Measurements from ENCODE around the gene SIN3B.

The SIN3B gene

DNA sequence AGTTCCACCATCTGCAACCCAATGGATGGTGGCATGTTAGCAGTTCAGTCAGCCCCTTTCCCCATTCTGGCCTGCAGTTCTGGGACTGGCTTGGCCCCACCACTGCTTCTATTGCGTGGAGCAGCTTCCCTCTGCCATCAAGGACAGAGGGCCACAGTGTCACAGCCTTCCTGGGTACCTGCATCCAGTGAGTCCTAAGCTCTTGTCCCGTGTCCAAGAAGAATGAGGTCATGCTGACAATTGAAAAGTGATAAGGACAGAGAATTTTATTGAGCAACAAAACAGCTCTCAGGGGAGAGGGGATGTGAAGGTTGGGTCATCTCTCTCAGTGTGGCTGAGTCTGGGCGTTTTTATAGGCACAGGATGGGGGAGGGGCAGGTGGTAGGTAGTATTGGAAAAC lies 33.5 kb upstream of the SIN3B start:
- TF ChIP-seq TCF12 (IDR thresholded peaks at IDR 0.05; ENCODE audit: low read depth), result no peak
- TF ChIP-seq YY1 (IDR thresholded peaks at IDR 0.05; ENCODE audit: low read depth), result no peak
- TF ChIP-seq TEAD4 (IDR thresholded peaks at IDR 0.05), result no peak

DNA sequence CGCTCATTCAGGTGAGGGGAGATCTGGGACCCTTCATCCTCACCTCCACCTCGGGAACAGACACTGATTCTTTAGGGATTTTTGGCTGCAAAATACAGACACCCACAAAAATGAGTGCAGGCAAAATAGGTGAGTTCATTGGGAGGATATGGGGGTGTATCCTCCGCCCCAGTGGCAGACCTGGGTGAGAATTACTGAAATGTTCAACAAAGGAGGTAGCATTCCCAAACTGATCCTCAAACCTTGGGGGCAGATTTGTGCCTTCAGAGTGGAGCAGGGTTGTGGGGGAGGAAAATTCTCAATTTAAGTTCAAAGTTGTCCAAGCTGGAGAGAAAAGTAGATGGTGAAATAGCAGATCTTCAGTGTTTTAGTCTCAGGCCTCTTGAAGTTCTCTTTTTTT lies 31.3 kb upstream of the SIN3B start:
- TF ChIP-seq RAD21 (IDR thresholded peaks at IDR 0.05; ENCODE audit: low read depth) (no peak), NFIC (IDR thresholded peaks at IDR 0.05) (no peak), CEBPB (IDR thresholded peaks at IDR 0.05) (no peak), YY1 (IDR thresholded peaks at IDR 0.05; ENCODE audit: low read depth) (no peak), FOXM1 (IDR thresholded peaks at IDR 0.05; ENCODE audit: borderline replicate concordance, low read depth) (no peak), TAF1 (IDR thresholded peaks at IDR 0.05; ENCODE audit: low read depth) (no peak), TEAD4 (IDR thresholded peaks at IDR 0.05) (no peak)
- TF ChIP-seq, protein P1, sequence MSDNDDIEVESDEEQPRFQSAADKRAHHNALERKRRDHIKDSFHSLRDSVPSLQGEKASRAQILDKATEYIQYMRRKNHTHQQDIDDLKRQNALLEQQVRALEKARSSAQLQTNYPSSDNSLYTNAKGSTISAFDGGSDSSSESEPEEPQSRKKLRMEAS (IDR thresholded peaks at IDR 0.05), result no peak
- TF ChIP-seq, protein P2, sequence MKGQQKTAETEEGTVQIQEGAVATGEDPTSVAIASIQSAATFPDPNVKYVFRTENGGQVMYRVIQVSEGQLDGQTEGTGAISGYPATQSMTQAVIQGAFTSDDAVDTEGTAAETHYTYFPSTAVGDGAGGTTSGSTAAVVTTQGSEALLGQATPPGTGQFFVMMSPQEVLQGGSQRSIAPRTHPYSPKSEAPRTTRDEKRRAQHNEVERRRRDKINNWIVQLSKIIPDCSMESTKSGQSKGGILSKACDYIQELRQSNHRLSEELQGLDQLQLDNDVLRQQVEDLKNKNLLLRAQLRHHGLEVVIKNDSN (IDR thresholded peaks at IDR 0.05), result no peak
- TF ChIP-seq, protein P3, sequence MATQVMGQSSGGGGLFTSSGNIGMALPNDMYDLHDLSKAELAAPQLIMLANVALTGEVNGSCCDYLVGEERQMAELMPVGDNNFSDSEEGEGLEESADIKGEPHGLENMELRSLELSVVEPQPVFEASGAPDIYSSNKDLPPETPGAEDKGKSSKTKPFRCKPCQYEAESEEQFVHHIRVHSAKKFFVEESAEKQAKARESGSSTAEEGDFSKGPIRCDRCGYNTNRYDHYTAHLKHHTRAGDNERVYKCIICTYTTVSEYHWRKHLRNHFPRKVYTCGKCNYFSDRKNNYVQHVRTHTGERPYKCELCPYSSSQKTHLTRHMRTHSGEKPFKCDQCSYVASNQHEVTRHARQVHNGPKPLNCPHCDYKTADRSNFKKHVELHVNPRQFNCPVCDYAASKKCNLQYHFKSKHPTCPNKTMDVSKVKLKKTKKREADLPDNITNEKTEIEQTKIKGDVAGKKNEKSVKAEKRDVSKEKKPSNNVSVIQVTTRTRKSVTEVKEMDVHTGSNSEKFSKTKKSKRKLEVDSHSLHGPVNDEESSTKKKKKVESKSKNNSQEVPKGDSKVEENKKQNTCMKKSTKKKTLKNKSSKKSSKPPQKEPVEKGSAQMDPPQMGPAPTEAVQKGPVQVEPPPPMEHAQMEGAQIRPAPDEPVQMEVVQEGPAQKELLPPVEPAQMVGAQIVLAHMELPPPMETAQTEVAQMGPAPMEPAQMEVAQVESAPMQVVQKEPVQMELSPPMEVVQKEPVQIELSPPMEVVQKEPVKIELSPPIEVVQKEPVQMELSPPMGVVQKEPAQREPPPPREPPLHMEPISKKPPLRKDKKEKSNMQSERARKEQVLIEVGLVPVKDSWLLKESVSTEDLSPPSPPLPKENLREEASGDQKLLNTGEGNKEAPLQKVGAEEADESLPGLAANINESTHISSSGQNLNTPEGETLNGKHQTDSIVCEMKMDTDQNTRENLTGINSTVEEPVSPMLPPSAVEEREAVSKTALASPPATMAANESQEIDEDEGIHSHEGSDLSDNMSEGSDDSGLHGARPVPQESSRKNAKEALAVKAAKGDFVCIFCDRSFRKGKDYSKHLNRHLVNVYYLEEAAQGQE (IDR thresholded peaks at IDR 0.05; ENCODE audit: low read depth), result no peak

DNA sequence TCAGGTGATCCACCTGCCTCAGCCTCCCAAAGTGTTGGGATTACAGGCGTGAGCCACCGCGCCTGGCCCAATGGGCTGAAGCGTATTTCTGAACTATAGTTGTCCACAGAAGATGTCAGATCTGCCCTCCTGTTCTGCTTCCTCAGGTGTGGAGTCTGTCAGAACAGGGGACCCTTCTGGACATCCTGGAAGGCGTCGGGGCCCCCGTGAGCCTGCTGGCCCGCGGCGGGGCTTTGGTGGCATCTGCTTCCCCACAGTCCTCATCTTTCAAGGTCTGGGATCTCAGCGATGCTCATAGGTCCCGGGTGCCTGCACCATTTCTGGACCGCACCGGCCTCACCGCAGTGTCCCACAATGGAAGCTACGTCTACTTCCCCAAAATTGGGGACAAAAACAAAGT lies 29.5 kb upstream of the SIN3B start:
- TF ChIP-seq TEAD4 (IDR thresholded peaks at IDR 0.05) (no peak), RAD21 (IDR thresholded peaks at IDR 0.05; ENCODE audit: low read depth) (no peak), CEBPB (IDR thresholded peaks at IDR 0.05) (no peak), NFIC (IDR thresholded peaks at IDR 0.05) (no peak), FOXM1 (IDR thresholded peaks at IDR 0.05; ENCODE audit: borderline replicate concordance, low read depth) (no peak), ZBTB7A (IDR thresholded peaks at IDR 0.05; ENCODE audit: low read depth) (no peak), YY1 (IDR thresholded peaks at IDR 0.05; ENCODE audit: low read depth) (no peak), TCF12 (IDR thresholded peaks at IDR 0.05; ENCODE audit: low read depth) (no peak), CREB1 (IDR thresholded peaks at IDR 0.05; ENCODE audit: low read depth) (no peak), EP300 (IDR thresholded peaks at IDR 0.05; ENCODE audit: borderline replicate concordance) (no peak), EGR1 (IDR thresholded peaks at IDR 0.05) (no peak), TAF1 (IDR thresholded peaks at IDR 0.05; ENCODE audit: low read depth) (no peak)
- TF ChIP-seq, protein P1 (IDR thresholded peaks at IDR 0.05), result no peak
- TF ChIP-seq, protein P2 (IDR thresholded peaks at IDR 0.05), result no peak
- TF ChIP-seq, protein P3 (IDR thresholded peaks at IDR 0.05; ENCODE audit: low read depth), result no peak

DNA sequence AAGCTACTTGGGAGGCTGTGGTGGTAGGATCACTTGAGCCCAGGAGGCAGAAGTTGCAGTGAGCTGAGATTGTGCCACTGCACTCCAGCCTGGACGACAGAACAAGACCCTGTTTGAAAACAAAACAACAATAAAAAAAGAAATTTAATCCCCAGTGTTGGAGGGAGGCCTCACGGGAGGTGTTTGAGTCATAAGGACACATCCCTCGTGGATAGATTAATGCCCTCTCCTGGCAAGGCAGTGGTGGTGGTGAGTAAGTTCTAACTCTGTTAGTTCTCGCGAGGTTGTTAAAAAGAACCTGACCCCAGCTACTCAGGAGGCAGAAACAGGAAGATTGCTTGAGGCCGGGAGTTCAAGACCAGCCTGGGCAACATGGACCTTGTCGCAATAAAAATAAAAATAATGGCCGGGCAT lies 27.6 kb upstream of the SIN3B start:
- no peak for TF ChIP-seq NFIC (IDR thresholded peaks at IDR 0.05)
- TF ChIP-seq, protein P1 (IDR thresholded peaks at IDR 0.05), result no peak

DNA sequence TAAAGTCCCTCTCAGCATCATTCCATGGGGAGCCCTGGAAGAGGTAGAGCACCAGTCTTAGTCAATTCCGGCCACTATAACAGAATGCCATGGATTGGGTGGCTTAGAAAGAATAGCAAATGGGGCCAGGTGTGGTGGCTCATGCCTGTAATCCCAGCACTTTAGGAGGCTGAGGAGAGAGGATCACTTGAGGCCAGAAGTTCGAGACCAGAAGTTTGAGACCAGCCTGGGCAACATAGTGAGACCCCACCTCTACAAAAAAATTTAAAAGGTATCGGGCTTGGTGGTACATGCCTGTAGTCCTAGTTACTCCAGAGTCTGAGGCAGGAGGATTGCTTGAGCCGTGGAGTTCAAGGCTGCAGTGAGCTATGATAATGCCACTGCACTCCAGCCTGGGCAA lies 25.0 kb upstream of the SIN3B start:
- TF ChIP-seq, protein P1 (IDR thresholded peaks at IDR 0.05), result no peak
- TF ChIP-seq RAD21 (IDR thresholded peaks at IDR 0.05; ENCODE audit: low read depth), result no peak
- no peak for TF ChIP-seq ZBTB7A (IDR thresholded peaks at IDR 0.05; ENCODE audit: low read depth)
- no peak for TF ChIP-seq YY1 (IDR thresholded peaks at IDR 0.05; ENCODE audit: low read depth)
- no peak for TF ChIP-seq NFIC (IDR thresholded peaks at IDR 0.05)
- no peak for TF ChIP-seq FOXM1 (IDR thresholded peaks at IDR 0.05; ENCODE audit: borderline replicate concordance, low read depth)
- no peak for TF ChIP-seq TAF1 (IDR thresholded peaks at IDR 0.05; ENCODE audit: low read depth)
- no peak for TF ChIP-seq EP300 (IDR thresholded peaks at IDR 0.05; ENCODE audit: borderline replicate concordance)
- TF ChIP-seq TEAD4 (IDR thresholded peaks at IDR 0.05), result no peak
- no peak for TF ChIP-seq CREB1 (IDR thresholded peaks at IDR 0.05; ENCODE audit: low read depth)
- no peak for TF ChIP-seq EGR1 (IDR thresholded peaks at IDR 0.05)
- TF ChIP-seq, protein P2 (IDR thresholded peaks at IDR 0.05), result no peak
- TF ChIP-seq CEBPB (IDR thresholded peaks at IDR 0.05), result no peak
- no peak for TF ChIP-seq TCF12 (IDR thresholded peaks at IDR 0.05; ENCODE audit: low read depth)

Measured in Ishikawa (cell line).